K562 (cell line): ENCODE results near the gene IL20. TPM values are rescaled to one million over a fixed set of nuclear protein-coding genes. Genes with fewer than 3 reads are reported as not detected.
A peak's percentile ranks its signal among the peaks of the same experiment; 100 is the strongest.

ENCODE experiments used
- BHLHE40 ChIP-seq: IDR thresholded peaks from 2 replicates; pipeline ENCODE4 v1.6.1; 2011; ENCODE audit warnings: low read length, improper control_type of control experiment
- CHD4 ChIP-seq: fragments of 200-600 bp; sonication (generic); IDR thresholded peaks from 3 replicates; pipeline ENCODE4 v1.6.1; 2012; ENCODE audit warnings: low read depth, mild to moderate bottlenecking, mixed read lengths, low read length, inconsistent platforms; ENCODE audit not compliant: insufficient read depth, insufficient replicate concordance, poor library complexity, severe bottlenecking
- CTBP1 ChIP-seq: fragments of 450-650 bp; IDR thresholded peaks from 2 replicates; pipeline ENCODE4 v1.6.1; 2016; ENCODE audit warnings: borderline replicate concordance
- EHMT2 ChIP-seq: fragments of 450-650 bp; IDR thresholded peaks from 2 replicates; pipeline ENCODE4 v1.6.1; 2018; ENCODE audit warnings: antibody characterized with exemption
- ERF ChIP-seq: fragments of 450-650 bp; formaldehyde crosslinking; IDR thresholded peaks from 2 replicates; pipeline ENCODE4 v1.4.0; 2020; ENCODE audit warnings: mild to moderate bottlenecking, mixed read lengths
- FOXP1 ChIP-seq: sonication (generic); formaldehyde crosslinking; IDR thresholded peaks from 2 replicates; pipeline ENCODE4 v1.8.0; 2022; ENCODE audit warnings: mild to moderate bottlenecking, missing genetic modification reagents
- HNRNPUL1 ChIP-seq: fragments of 200-400 bp; formaldehyde crosslinking; IDR thresholded peaks from 2 replicates; pipeline ENCODE4 v1.6.1; 2017; ENCODE audit warnings: low read length
- HSF4 ChIP-seq: fragments of 250-450 bp; sonication (Bioruptor Pico); IDR thresholded peaks from 2 replicates; pipeline ENCODE4 v2.1.2; 2022; ENCODE audit warnings: mild to moderate bottlenecking, moderate library complexity, borderline replicate concordance
- IRF9 ChIP-seq: fragments of 450-650 bp; IDR thresholded peaks from 2 replicates; pipeline ENCODE4 v1.6.1; 2016; ENCODE audit warnings: missing biosample characterization, missing genetic modification characterization
- KAT8 ChIP-seq: fragments of 450-650 bp; IDR thresholded peaks from 2 replicates; pipeline ENCODE4 v1.6.1; 2016; ENCODE audit warnings: low read depth, mild to moderate bottlenecking
- KLF13 ChIP-seq: fragments of 450-650 bp; IDR thresholded peaks from 2 replicates; pipeline ENCODE4 v1.6.1; 2016; ENCODE audit warnings: missing genetic modification characterization, low read depth, mild to moderate bottlenecking, missing compliant biosample characterization, moderate library complexity, borderline replicate concordance
- MAFG ChIP-seq: fragments of 450-650 bp; conservative IDR thresholded peaks from 2 replicates; pipeline ENCODE4 v1.6.1; 2016; ENCODE audit warnings: missing genetic modification characterization, missing compliant biosample characterization
- NFRKB ChIP-seq: fragments of 450-650 bp; IDR thresholded peaks from 2 replicates; pipeline ENCODE4 v1.6.1; 2016; ENCODE audit warnings: low read depth
- PHF21A ChIP-seq: fragments of 450-650 bp; IDR thresholded peaks from 2 replicates; pipeline ENCODE4 v1.6.1; 2017; ENCODE audit warnings: low read depth, borderline replicate concordance
- POLR2H ChIP-seq: IDR thresholded peaks from 2 replicates; pipeline ENCODE4 v1.6.1; 2016; ENCODE audit warnings: missing genetic modification characterization, low read depth, mild to moderate bottlenecking, control low read depth, missing compliant biosample characterization, moderate library complexity
- PRPF4 ChIP-seq: fragments of 200-400 bp; formaldehyde crosslinking; IDR thresholded peaks from one replicate; pipeline ENCODE4 v1.6.1; 2017; ENCODE audit warnings: low read length, low read depth, mild to moderate bottlenecking; ENCODE audit not compliant: insufficient read depth, poor library complexity, severe bottlenecking
- RFX1 ChIP-seq: fragments of 450-650 bp; IDR thresholded peaks from 2 replicates; pipeline ENCODE4 v1.6.1; 2016; ENCODE audit warnings: mild to moderate bottlenecking, moderate library complexity
- SETDB1 ChIP-seq: IDR thresholded peaks from one replicate; pipeline ENCODE4 v1.6.1; 2012; ENCODE audit warnings: low read length, control low read depth, inconsistent platforms
- SIRT6 ChIP-seq: IDR thresholded peaks from one replicate; pipeline ENCODE4 v1.6.1; 2012; ENCODE audit warnings: low read depth, mild to moderate bottlenecking, control low read depth, inconsistent platforms, low read length, moderate library complexity
- SMARCC2 ChIP-seq: fragments of 450-650 bp; IDR thresholded peaks from 2 replicates; pipeline ENCODE4 v1.6.1; 2017; ENCODE audit warnings: antibody characterized with exemption, moderate library complexity, mild to moderate bottlenecking, low read depth
- SRSF1 ChIP-seq: fragments of 200-400 bp; formaldehyde crosslinking; IDR thresholded peaks from 2 replicates; pipeline ENCODE4 v1.6.1; 2017; ENCODE audit warnings: mild to moderate bottlenecking, low read depth, low read length, moderate library complexity
- polyA plus RNA-seq, 8 experiments: library from polyadenylated mRNA; depleted of rRNA in 4 of 8; stranded (reverse) in 5 of 8; unstranded in 3 of 8; fragments of >200 nt; fragmentation: Nextera tagmentation in 2 of 8; fragmentation: Illumina TruSeq in 1 of 8; extraction: Ambion mirVana in 2 of 8; extraction: Trizol in 1 of 8; gene quantifications; 2 replicates each; pipeline versions ENCODE4 v1.2.1 to v1.2.3, GENCODE V29; 2011 to 2014; ENCODE audit warnings: inconsistent platforms in 1 of 8, missing spikeins in 1 of 8
- total RNA-seq, 7 experiments: library from RNA; depleted of rRNA in 6 of 7; stranded (reverse); fragments of >200 nt in 6 of 7; fragmentation: Illumina TruSeq in 2 of 7; extraction: Trizol in 2 of 7; gene quantifications; 2 replicates each; pipeline versions ENCODE4 v1.2.1 to v1.2.3, GENCODE V29; 2011 to 2021; ENCODE audit warnings: low replicate concordance in 1 of 7
- TF ChIP-seq, protein P1 (sequence below): fragments of 250-450 bp; sonication (Bioruptor Pico); IDR thresholded peaks from 2 replicates; pipeline ENCODE4 v1.4.0; 2020; ENCODE audit warnings: mild to moderate bottlenecking
- TF ChIP-seq, protein P2 (sequence below), 2 experiments: fragments of 450-650 bp in 1 of 2; sonication (generic) in 1 of 2; formaldehyde crosslinking in 1 of 2; IDR thresholded peaks in 1 of 2; conservative IDR thresholded peaks in 1 of 2; 2 replicates each; pipeline versions ENCODE4 v1.6.1 to v1.8.1; 2016 to 2023; ENCODE audit warnings: mild to moderate bottlenecking in 2 of 2, moderate library complexity in 2 of 2, inconsistent platforms in 1 of 2, missing genetic modification reagents in 1 of 2

The IL20 gene
- total and polyA plus RNA-seq, 9 of the 15 experiments (the other 6 are each of a cell fraction or from before 2014, with no cell fraction given): not detected

GRCh38 chr1:206816390-206817287 is 48.8 kb upstream of the IL20 start (continued):
- TF ChIP-seq FOXP1 (CRISPR knock-in tag): no peak
- no peak for TF ChIP-seq CHD4
- no peak for TF ChIP-seq PRPF4
- TF ChIP-seq BHLHE40: peak; percentile 27; the same call in 1 of the 2 replicates
- TF ChIP-seq SIRT6: no peak
- no peak for TF ChIP-seq HNRNPUL1
- TF ChIP-seq SMARCC2: peak; percentile 64; the same call in 1 of the 2 replicates
- TF ChIP-seq, protein P1, sequence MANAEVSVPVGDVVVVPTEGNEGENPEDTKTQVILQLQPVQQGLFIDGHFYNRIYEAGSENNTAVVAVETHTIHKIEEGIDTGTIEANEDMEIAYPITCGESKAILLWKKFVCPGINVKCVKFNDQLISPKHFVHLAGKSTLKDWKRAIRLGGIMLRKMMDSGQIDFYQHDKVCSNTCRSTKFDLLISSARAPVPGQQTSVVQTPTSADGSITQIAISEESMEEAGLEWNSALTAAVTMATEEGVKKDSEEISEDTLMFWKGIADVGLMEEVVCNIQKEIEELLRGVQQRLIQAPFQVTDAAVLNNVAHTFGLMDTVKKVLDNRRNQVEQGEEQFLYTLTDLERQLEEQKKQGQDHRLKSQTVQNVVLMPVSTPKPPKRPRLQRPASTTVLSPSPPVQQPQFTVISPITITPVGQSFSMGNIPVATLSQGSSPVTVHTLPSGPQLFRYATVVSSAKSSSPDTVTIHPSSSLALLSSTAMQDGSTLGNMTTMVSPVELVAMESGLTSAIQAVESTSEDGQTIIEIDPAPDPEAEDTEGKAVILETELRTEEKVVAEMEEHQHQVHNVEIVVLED (CRISPR knock-in tag): no peak; the same call in 1 of the 2 replicates
- no peak for TF ChIP-seq PHF21A
- TF ChIP-seq KAT8: no peak
- 0 out of 2 replicates have a peak, but pooled peaks have one; percentile 13 for TF ChIP-seq CTBP1
- TF ChIP-seq MAFG: no peak
- no peak for TF ChIP-seq RFX1
- TF ChIP-seq EHMT2: peak; percentile 51
- TF ChIP-seq NFRKB: peak; percentile 79; the same call in 1 of the 2 replicates
- TF ChIP-seq KLF13 (tag): no peak
- no peak for TF ChIP-seq ERF (CRISPR knock-in tag)
- no peak for TF ChIP-seq IRF9 (tag)
- no peak for TF ChIP-seq SETDB1
- TF ChIP-seq SRSF1: no peak
- TF ChIP-seq POLR2H (tag): peak; percentile 45; the same call in 1 of the 2 replicates
- no peak for TF ChIP-seq HSF4 (CRISPR knock-in tag)
- TF ChIP-seq, protein P2, sequence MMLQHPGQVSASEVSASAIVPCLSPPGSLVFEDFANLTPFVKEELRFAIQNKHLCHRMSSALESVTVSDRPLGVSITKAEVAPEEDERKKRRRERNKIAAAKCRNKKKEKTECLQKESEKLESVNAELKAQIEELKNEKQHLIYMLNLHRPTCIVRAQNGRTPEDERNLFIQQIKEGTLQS (IDR thresholded peaks at IDR 0.05): peak; percentile 41; the same call in 1 of the 2 replicates
- TF ChIP-seq, protein P2 (CRISPR knock-in tag; conservative IDR thresholded peaks at IDR 0.05): no peak
